NCI-H2171 (cell line): ENCODE measurements around the gene GPR137B.

Experiments
- DNase-seq: peaks from one replicate; lab custom pipeline; 2025; lab: John Stamatoyannopoulos, UW

Gene GPR137B

DNA sequence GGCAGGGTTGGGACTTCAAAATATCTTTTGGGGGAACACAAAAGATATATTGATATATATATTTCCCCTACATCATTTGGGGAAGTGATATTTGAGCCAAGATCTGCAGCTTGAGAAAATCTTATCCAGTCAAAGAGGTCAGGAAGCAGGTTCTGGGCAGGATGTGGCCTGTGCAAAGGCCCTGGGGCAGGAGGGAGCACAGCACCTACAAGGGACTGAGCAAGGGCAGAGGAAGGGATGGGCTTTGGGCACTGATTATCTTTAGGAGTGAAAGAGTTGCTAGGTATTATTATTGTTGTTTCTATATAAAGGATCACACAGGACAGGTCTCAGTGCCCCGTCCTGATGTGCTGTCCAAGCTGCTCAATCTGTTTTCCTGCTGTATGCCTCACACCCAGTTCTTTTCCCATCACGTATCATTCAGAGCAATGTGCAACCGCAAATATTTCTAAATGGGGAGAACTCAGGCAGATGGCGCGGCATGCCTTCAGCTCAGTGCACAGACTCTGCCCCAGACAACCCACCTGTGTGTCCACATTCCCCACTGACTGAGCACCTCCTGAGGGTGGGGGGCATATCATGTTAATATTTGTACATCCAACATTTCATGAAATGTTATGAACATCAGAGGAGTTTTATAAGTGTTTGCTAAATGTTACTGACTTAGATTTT lies 28.1 kb upstream of the GPR137B start:
- DNase-seq: no peak

DNA sequence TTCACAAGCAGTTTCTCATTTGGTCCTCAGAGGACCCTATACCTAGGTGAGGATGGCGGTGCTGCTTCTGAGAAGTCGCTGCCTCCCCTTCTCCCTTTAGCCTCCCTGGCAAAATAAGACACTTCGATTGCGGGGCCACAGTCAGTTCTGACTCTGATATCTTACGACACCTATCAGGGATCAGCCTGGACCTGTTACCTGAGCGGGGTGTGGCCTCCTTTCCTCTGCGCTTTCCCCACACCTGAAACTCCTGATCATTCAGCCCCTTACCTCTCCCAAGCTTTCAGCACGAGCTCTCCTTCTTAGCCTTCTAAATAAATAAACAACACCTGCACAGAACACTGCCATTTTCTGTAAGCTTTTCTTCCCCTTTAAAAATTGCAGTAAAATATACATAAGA lies 24.6 kb upstream of the GPR137B start:
- DNase-seq: no peak

DNA sequence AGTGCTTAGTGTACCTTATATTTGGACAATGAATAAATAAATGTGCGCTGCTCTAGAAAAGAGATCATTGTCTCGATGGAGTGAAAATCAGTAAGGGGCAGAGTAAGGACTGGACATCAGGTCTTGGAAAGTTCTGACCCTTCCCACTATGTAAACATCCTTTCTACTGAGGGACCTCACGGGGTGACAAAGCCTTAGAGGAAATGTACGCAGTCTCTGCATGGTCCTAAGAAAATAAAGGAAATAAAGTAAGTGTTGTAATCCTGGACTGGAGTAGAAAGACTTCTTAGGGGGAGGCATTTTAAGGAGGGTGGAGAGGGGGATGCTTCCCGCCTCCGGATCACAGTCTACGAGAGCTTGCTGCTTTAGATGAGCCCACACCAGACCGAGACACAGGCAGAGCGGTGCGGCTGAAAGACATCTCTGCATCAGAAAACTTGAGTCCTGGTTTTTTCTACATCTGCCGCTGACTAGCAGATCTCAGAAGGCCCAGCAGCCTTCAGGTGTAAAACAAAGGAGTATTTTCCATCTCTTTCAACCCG lies 22.3 kb upstream of the GPR137B start:
- no peak for DNase-seq

DNA sequence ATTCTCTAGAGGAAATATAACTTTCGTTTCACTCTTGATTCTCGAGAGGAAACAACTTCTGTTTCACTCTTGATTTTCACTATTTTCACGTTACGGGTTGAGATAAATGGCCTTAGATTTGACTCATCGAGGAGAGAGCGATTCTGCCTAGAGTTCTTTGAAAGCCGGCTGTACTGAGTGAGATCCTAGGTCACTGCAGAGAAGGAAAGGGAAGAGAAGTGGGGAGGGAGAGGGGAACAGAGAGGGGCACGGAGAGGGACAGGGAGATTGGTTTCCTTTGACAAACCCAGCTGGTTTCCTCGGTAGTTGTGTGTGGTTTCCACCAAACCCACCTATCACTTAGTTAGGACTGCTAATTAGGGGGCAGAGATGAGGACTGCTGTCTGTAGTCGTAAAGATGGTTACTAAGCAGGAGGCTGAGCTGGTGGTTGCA lies 21.6 kb upstream of the GPR137B start:
- no peak for DNase-seq

DNA sequence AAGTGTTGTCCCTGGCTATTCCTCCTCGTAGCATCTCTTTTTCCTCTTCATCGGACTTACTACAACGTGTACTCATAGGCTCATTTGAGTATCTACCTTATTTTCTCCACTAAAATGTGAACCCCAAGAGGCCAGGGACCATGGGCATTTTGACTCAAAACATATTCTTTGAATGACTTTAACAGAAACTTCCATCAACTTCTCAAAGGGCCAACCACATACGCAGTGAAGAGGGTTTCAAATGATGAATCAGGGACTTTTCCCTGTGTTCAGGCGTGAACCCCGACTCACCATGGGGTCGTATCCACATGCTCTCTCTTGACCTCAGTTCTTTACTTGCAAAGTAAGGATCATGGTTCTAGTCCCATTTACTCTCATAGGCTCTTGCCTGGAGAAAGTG lies 20.2 kb upstream of the GPR137B start:
- DNase-seq: no peak

DNA sequence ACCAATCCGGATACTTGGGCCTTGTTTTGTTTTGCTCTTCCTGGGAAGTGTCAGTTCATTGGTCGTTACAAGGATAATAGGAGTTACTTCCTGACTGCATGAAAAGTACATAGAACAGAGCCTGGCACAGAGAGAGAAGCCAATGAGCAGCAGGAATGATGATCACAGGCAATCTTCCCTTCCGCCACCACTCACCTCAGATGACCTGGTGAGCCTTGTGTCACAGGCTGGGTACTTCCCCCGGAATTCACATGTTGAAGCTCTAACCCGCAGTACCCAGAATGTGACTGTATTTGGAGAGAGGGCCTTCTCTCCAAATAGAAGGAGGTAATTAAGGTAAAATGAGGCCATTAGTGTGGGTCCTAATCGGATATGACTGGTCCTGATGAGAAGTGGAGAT lies 18.8 kb upstream of the GPR137B start:
- no peak for DNase-seq

DNA sequence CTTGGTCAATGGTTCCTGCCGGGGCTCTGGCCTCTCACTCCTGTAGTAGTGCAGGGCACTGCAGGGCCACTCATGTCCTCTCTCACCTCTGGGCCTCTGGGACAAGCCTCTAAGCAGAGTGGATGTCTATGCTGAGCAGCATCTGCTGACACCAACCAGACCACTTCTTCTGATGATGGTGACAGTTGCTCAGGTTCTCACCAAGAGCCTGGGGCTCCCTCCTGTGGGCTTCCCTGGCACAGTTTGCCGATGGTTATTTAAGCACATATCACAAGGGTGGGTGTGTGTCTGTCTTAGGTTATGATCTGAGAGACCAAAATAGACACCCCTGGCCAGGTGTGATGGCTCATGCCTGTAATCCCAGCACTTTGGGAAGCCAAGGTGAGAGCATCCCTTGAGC lies 17.4 kb upstream of the GPR137B start:
- no peak for DNase-seq

DNA sequence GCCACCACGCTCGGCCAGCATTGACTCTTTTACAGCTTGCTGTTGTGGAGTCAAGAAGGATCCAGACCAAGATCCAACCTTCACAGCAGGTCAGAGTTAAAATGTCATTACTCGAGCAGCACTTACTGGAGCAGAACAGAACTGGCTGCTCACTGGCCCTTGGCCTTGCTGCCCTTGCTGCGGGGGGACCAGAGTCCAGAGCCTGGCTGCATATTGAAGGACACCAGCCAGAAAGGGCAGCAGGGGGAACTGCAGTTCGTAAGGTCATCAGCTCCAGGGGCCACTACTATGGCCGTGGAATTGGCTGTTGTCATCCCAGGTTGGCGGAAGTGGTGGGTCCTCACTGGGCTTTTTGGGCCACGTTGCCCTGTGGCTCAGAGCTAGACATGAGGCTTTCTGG lies 15.3 kb upstream of the GPR137B start:
- DNase-seq: no peak

DNA sequence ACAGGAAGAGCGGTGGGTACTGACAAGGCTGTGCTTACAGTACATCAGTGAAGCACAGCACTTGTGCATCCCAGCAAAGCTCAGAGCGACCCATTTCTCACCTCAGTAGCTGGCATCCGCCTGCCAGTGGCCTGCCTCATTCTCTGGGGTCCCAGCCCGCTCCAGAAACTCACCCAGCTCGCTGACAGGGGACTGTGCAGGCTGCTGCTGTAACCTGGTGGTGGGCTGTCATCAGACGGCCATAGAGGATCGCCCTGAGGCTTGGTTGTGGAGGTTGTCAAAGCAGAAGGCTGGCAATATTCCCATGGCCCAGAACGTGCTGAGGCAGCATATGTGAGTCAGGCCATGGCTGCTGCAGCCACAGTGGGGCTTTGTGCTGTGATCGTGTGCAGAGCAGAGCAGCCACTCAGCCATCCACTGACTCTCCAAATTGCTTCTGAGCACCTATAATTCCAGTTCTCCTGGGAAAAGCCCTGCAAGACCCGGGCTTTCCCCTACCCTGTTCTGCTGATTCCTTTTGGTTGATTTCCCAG lies 13.6 kb upstream of the GPR137B start:
- DNase-seq: no peak

DNA sequence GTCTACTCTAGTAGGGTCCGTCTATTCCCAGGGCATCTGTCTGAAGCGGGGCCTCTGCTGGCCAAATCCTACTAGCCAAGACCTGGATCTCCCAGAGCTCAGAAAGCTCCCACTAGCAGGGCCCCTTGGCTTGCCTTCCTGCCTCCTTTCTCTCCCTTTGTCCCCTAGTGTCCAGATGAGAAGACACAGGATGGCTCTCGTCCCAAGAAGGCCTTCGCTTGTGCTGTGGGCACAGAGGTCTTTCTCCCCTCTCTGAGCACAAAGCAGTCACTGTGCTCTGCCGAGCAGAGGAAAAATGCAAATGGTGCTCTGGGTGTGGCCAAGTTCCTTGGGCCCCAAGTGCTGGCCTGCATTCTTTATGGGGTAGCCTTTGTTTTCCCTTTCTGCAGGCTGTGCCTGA lies 13.0 kb upstream of the GPR137B start:
- no peak for DNase-seq

DNA sequence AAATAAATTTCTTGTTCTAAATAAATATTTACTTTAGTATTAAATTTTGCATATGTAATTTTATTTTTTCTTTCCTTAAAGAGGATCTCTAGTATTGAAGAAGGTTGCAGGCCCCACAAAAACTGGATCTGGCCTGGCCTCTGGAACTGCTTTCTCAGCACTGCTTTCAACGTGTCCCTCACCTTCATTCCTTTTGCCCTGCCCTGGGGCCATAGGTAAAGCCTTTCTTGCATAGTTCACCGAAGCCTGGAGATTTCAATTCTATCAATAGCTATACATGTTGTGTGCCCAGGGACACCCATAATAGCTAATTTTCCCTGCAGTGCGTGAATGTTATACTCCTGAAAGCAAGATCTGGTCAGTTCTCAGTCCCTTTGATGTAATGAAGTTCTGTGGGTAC lies 12.0 kb upstream of the GPR137B start:
- no peak for DNase-seq

DNA sequence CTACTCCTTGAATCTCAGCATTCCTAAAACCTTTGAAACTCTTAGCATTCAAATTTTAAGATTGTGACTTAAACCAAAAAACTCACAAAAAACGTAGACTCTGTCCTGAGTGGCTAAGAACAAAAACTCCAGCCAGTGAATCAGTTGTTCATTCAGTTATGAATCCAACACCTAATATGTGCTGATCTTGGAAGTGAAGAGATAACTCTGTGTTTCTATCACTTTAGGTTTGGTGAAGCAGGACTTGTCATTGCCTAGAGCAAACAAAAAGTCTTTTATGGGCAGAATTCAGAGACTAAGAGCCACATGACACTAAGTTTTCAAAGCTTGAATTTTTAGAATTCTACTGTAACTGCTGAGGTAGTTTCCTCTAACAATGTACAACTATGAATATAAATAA lies 10.4 kb upstream of the GPR137B start:
- no peak for DNase-seq

DNA sequence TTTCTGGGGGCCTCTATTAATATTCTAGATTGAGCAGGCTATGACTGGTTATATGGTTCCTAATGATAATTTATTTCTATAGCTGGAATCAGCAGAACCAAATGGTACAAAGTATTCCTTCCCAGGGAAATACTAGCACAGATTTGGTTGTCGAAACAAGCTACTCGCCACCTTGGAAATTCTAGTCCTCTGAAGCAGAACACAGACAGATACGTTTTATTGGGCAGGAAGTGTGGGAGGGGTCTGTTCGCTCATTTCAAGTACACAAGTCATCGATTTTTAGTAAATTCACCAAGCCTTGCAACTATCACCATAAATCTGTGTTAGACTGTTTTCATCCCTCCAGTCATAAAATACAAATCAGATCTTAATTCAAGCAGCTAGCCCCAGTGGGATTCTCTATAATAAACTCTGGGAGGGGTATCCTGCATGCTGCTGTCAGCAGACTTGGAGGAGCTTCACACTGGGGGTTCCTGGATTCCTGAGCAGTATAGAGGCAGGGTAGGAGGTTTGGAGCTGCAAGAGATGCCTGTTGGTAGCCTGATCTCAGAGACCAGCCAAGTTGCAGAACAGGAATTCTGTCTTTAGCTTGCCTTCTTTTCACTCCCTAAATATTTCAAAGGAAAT lies 9.8 kb upstream of the GPR137B start:
- DNase-seq: no peak

DNA sequence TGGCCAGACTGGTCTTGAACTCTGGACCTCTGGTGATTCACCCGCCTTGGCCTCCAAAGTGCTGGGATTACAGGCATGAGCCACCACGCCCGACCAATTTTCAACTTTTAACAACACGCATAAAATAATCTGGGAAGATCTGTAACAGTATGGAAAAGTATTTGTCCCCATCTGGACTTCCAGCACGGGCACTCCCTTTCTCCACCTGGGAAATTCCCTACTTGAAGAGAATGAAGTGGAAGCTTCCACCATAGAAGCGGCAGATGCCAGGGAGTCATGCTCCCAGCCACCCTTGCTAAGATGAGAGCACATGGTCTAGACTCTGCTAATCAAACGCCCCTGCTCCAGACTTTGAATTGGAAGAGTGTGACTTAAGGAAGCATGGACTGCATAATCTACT lies 9.0 kb upstream of the GPR137B start:
- DNase-seq: no peak

DNA sequence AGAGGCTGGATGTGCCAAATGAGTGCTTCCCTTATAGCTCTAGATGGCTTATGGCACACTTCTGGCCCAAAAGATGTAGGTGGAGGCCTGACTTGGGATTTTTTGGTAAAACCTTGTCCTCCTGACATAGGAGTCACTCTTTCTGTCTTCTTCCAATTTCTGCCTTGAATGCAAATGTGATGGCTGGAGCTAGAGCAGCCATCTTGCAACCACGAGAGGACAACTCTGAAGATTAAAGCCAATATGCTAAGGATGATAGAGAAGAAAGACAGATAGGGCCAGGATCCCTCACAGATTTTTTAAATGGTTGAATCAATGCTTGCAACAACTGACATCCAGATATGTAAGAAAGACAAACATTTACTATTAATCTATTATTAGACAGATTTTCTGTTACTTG lies 8.5 kb upstream of the GPR137B start:
- DNase-seq: no peak

DNA sequence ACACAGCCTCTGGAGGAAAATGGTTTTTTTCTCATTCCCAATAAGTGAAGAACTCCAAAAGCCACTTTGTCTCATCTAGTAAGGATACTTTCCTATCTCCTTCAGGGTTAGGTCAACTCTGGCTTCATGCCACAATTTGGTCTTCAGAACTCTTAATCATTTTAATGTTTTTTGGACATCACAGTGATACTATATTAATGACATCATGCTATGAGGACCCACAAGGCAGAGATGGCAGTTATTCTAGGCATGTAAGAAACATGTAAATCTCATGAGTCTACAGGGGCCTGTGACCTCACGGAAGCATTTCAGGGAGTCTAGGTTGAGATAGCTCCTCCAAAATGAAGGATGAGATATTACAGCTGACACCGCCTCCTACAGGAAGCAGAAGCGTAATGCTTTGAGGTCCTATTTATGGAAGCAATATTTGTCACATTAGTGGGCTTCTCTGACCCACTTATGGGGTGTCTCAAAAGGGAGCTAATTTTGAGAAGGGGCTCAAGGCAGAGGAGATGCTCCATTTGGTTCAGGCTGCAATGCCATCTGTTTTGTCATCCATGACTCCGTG lies 5.0 kb upstream of the GPR137B start:
- DNase-seq: no peak

DNA sequence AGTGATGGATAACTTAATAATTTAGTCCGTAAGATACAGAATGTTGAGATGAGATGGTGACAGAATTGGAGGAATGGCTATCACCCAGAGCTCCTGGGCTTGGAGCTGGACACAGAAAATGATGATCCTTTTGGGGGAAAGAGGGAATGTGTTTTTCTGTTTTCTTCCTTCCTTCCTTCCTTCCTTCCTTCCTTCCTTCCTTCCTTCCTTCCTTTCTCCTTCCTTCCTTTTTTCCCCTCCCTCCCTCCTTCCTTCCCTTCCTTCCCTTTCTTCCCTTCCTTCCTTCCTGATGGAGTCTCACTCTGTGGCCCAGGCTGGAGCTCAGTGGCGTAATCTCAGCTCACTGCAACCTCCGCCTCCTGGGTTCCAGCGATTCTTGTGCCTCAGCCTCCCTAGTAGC lies 2.8 kb upstream of the GPR137B start:
- no peak for DNase-seq

DNA sequence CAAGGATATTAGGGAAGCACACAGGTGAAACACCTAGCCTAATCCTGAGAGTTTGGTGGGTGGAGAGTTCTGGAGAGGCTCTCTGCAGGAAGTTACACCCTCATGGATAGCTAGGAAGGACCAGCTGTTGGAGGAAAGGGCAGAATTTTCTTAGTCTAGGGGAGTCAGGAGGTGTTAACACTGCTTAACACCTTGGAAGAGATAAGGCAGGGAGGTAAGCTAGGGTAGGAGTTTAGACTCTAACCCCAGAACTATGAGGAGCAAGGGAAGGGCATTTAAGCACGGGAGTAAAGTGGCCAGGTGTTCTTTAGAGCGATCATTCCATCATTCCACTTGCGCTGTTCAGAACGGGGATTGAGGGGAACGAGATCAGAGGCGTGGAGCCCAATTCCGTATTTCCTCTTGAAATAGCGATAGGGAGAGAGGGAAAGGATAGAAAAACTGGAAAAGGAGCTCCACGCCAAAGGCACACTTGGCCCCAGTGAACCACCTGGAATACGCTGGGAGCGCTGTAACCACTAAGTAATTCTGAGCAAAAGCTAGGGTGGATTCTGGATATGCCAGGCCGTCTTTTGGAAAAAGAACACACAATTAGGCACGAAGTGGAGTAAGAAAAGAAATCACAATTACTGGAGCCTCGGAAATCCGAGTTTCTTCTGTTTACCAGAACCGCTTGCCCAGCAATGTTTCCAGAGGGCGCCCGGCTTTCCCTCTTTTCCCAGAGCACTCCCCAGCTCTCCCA lies 1.5 kb upstream of the GPR137B start:
- no peak for DNase-seq

DNA sequence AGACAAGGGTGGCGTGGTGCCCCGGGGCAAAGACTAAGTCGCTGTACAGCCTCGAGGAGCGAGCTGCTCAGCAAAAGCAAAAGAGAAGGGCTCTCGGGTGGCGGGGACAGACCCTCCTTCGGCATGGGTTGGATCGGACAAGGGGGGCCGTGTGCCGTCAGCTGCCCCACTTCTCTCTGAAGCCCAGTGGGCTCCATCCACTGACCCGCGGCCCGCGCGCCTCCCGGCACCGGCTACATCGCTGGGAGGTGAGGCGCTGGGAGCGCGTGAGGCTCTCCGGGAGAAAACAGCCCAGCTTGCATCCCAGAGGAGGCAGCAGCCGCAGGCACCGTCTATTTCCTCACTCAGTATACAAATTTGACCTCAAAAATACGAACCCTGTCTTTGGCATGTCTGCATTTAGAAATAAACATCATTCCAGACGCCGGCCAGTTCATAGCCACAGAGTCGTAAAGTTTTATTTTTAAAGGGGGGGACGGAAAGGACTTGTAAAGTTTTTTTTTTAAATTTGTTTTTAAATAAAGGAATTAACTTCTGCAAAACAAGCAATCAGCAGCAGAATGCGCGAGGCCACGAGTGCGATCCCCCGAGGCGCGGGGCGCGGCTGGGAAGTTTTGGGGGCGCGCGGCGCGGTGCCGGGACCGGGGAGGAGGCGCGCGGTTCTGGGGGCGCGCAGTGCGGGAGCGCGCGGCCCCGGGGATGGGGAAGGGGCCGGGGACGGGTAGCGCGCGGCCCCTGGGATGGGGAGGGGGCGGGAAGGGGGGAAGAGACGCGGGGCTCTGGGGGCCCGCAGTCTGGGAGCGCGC lies 689 bp upstream of the GPR137B start:
- DNase-seq: peak; percentile 75

DNA sequence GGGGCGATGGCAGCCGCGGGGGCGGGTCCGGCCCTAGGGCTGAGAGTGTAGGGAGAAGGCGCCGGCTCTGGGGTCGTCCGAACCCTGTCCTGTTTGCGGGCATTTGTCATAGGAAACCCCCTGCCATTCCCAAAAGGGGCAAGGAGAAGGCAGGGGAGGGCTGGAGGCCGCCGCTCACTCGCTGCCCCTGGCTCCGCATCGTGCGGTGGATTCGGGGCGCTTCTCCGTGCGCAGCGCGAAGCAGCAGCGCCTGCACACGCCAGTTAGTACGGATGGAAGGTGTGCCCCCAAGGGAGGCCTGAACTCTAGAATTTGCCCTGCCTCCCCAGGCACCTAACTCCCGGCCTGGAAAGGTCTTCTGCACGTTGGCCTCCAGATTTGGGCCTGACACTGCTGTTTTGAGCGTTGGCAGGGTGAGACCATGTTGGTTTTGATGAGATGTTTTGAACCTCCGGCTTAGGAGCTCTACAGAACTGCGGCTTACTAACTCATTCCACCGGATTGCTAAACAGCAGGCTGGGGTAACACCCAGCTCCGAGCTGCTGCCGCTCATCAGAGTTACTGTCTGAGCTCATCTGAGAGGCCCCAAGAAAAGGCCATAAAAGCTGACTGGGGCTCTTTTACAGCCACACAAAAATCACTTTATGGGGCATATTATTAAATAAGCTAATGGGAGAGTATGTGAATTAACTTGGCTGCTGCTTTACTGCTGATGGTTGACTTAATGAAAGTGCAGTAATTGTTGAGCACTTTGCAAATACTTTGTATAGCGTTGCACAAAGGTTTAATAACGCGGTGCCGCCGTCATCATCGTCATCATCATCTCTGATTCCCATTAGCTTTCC lies 987 bp downstream of the GPR137B start:
- DNase-seq: no peak

DNA sequence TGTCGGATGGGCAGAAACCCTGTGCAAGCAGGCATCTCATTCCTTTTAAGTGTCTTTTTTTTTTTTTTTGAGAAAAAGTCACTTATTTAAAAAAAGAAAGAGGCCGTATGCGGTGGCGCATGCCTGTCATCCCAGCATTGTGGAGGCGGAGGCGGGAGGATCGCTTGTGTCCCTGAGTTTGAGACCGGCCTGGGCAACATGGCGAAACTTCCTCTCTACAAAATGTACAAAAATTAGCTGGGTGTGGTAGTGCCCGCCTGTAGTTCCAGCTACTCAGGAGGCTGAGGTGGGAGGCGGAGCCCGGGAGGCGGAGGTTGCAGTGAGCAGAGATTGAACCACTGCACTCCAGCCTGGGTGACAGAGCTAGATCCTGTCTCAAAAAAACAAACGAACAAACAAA lies 1.7 kb downstream of the GPR137B start:
- no peak for DNase-seq
